AML-193 (cell line): ENCODE measurements around the gene LRP6.
"Not testable (repeated sequence)": the region's sequence is repeated elsewhere in the genome, so short reads cannot be mapped to it uniquely, and the experiment has no call there.

Experiments
- DNase-seq, 2 experiments: peaks; one replicate each; lab custom pipeline; 2025; lab: John Stamatoyannopoulos, UW

Gene LRP6

DNA sequence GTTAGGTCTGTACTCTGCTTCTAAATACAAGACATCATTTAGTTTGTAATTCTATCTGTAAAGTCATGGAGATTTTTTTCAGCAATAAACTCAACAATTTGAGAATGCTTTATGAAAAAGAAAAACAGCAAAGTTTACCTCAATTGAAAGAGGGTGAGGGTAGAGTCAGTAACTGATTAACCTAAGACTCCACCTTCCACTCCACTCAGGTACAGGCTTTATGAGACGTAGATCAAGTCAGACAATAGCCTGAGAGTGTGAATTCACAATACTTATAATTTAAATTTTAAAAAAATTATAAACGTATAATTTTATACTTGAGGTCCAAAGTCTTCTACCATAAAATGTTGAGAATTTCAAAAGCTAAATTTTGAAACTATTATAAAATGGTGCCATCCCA is 150.2 kb downstream of the LRP6 start:
- DNase-seq: no peak

DNA sequence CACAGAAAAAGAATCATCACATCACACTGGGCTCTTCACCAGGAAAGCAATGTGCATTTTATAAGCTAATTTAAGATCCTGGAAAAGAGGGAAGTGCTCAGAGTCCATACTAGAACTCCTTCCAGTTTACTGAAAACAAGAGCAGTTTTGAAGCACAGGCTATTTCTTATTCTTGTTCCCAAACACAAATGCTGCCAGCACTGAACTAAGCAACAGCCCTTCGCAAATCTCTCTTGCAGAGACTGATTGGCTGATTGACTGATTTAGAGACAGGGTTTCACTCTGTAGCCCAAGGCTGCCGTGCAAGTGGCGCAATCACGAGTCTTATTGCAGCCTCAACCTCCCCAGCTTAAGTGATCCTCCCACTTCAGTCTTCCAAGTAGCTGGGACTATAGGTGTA is 151.3 kb downstream of the LRP6 start:
- DNase-seq: no peak

DNA sequence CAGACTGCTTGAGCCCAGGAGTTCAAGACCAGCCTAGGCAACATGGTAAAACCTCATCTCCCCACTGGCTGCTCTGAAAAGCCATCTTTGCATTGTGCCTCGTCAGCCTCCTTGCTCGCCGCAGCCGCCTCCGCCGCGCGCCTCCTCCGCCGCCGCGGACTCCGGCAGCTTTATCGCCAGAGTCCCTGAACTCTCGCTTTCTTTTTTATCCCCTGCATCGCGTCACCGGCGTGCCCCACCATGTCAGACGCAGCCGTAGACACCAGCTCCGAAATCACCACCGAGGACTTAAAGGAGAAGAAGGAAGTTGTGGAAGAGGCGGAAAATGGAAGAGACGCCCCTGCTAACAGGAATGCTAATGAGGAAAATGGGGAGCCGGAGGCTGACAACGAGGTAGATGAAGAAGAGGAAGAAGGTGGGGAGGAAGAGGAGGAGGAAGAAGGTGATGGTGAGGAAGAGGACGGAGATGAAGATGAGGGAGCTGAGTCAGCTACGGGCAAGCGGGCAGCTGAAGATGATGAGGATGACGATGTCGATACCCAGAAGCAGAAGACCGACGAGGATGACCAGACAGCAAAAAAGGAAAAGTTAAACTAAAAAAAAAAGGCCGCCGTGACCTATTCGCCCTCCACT is 155.8 kb downstream of the LRP6 start:
- not testable (repeated sequence) for DNase-seq

- DNase-seq: no peak
These were observed 158.3 kb downstream of the LRP6 start for GRCh38 chr12:12108441-12109058.

DNA sequence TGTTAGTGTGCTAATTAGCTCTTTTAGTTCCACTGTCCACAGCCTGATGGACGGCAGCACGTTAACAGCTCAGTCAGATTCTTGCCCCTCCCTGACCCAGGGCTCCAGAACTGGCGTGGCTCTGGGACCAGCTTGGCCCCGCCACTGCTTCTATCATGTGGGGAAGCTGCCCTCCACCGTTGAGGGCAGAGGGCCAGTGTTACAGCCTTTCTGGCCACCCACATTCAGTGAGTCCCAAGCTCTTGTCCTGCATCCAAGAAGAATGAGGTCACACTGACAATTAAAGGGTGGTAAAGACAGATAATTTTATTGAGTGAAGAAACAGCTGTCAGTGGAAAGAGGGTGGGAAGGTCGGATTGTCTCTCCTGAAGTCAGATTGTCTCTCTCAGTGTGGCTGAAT is 159.2 kb downstream of the LRP6 start:
- DNase-seq: no peak

- DNase-seq: no peak
These were observed 167.7 kb downstream of the LRP6 start for GRCh38 chr12:12099102-12099501.

- no peak for DNase-seq
These were observed 168.2 kb downstream of the LRP6 start for GRCh38 chr12:12098691-12099015.

DNA sequence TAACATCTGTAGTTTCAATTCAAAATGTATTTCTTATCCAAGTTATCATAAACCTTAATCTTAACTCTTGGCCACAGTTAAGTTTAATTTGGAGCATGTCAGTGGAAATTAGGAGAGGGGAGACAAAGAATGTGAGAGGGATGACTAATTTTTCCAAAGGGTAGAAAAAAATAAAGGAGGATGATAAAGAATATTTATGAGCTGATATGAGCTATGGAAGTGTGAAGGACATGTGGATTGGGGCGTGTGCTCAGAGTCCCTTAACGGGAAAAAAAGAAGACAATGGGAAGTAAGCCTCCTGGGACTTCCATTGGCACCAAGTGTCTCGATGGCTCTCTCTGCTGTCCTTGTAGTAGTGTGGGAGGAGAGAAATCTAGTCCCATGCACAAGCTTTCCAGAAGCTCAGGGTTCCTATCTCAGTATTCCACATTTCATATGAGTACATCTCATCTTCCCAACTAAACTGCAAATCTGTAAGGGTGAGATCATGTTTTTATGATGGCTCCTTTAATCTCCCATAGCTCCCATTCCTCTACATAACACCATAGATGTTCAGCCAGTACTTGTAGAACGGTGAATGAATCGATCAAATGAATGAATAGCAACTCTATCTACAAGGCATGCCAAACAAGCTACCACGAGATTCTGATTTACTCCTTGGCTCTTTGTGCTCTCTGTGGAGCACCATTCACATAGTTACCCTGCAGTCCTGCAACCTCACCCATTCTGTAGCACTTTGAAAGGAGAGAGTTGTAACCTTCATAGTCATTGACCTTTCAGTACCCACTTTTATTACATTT is 168.8 kb downstream of the LRP6 start:
- no peak for DNase-seq

DNA sequence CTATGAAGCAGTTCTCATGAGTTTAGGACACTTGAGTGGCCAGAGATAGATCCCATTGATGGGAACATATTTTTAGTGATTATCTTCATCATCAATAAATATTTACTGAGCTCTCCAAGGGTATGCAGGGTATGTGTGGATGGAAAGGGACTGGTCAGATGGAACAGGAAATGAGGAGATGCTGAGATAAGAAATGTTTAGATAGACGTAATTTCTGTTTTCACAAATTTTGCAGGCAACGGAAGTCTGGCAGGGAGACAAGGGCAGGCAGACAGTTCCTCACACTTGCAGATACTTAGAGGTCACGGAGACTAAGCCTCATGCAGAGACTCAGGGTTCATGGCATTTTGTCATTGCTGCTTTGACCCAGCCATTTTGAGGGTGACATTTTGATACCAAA is 171.8 kb downstream of the LRP6 start:
- no peak for DNase-seq

DNA sequence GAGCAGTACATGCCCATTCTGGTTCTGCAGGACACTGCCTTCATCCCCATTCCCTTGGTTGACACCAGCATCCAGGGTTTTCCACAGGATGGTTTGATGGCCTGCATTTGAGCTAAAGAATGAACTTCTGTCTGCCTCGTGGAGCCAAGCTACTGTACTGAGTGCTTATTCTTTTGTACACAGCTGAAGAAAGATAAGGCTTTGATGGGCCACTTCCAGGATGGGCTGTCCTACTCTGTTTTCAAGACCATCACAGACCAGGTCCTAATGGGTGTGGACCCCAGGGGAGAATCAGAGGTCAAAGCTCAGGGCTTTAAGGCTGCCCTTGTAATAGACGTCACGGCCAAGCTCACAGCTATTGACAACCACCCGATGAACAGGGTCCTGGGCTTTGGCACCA is 172.4 kb downstream of the LRP6 start:
- no peak for DNase-seq

DNA sequence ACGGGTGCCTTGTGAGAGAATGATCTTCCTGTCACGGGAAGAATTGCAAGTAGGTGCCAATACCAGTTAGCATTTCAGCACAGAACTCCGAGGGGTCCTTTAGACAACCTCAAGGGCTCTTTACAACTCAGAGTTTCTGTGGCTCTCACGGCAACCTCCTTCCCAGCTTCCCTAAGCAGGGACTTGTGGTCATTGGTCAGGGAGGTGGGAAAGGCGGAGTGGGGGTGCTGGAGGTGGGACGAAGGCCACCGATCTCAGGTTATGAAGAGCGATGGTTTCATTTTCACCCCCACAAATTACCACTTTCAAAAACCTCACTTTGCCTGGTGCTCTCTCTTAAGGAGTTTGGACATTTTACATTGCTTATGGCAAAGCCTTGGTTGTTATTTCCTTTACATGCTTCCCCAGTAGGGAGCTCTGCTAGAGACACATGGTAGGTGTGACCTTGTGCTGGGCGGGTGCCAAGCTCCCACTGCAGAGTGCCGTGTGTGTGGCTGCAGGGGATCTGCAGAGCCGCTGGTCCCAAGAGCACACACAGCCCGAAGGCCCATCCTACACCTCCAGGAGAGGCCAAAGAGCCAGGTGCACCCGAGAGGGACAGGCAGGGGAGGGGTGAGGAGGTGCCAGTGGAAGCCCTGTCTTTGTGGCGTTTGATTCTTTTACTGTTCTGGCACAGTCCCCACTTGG is 174.7 kb downstream of the LRP6 start:
- DNase-seq: no peak

DNA sequence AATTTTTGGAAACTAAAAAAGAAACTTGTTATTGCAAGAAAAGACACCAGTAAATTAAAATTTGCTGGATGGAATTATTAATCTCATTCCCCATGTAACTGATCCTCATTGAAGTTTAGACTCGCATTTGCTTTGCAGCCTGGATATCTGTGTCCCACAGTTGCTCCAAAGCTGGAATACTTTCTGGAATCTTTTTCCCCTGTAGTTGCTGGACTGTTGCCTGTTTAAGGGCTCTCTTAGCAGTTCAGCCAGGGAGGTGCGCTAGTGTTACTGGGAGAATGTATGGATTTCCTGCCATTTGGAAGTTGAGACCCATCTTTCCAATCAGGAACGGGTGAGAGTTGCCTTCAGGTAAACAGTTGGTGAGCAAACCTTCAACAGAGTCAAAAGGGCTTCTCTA is 175.8 kb downstream of the LRP6 start:
- no peak for DNase-seq

DNA sequence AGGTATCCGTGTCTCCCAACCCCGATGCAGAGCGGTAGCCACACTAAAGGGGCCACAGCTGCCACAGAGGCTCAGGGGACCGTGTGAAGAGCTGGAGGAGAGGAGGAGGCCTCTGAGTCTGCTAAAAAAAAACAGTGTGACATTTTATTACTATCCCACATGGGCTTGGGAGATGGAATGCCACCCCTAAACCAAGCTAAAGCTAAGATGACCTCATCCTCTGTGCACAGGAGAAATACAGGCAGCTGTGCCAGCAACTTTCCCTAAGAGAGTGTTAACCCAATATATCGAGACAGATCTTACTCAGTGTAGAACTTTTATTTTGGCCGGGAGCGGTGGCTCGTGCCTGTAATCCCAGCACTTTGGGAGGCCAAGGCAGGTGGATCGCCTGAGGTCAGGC is 178.1 kb downstream of the LRP6 start:
- no peak for DNase-seq

DNA sequence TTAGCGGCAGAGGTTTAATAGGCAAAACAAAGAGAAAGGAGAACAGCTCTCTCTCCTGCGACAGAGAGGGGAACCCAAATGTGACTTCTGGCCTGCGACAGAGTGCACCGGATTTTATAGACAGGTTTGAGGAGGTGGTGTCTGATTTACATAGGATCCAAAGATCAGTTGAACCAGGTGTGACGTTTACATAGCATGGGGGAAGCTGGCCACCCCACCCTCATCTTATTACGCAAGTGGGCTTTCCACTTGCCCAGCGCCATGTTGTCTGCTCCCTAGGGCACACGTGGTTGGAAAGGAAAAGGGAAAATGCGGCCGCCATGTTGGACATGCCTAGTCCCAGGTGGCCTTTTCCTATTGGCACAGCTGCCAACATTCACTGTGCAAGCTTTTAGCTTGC is 178.7 kb downstream of the LRP6 start:
- no peak for DNase-seq

DNA sequence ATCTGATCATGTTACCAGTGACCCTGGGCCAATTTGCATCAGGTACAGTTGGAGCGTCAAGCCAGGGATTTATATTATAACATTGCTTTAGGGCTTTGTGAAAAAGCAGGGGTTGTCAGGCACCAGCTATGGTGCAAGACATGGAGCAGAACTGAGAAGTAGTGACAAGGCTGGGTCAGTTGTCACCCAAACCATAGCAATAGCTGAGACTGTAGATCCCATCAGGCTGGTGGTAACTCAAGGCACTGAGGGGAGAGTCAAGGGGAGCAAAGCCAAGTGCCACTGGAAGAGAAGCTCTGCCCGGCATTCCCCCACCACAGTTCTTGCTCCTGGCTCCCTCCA is 179.2 kb downstream of the LRP6 start:
- no peak for DNase-seq

DNA sequence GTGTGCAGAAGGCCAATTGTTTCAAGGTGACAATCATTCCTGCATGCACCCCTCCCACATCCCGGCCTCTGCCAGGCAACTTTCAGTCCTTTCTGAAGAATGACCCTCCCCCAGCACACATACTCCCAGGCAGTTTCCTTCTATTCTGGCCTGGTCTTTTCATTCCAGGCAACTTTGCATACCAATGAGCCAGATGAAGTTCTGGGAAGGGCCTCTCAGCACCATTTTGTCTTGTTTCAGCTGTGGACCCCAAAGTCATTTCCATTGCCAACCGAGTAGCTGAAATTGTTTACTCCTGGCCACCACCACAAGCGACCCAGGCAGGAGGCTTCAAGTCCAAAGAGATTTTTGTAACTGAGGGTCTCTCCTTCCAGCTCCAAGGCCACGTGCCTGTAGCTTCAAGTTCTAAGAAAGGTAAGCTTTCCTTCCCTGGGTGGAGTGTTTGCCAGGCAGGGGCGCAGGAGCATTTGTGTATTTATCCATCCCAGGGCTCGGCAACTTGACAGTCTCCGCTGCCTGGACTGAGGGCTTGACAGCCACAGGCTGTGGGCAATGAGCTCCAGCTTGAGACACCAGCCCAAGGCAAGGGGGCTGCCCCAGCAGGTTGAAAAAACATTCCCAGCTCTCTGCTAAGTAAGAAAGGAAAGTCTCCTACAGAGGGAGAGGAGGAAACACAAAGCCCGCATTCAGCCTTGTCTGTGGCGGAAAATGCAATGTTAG is 179.7 kb downstream of the LRP6 start:
- DNase-seq: no peak

- DNase-seq: no peak
These were observed 180.5 kb downstream of the LRP6 start for GRCh38 chr12:12086362-12086761.

DNA sequence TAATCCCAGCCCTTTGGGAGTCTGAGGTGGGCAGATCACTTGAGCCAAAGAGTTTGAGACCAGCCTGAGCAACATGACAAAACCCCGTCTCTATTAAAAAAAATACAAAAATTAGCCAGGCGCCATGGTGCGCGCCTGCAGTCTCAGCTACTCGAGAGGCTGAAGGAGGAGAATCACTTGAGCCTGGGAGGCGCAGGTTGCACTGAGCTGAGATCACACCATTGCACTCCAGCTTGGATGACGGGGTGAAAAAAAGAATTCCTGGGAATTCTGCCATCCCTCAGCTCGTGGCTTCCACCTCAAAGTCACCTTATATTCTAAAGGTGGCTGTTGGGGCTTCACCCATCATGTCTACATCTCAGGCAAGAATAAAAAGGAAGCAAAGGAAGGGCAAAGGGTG is 183.2 kb downstream of the LRP6 start:
- no peak for DNase-seq

DNA sequence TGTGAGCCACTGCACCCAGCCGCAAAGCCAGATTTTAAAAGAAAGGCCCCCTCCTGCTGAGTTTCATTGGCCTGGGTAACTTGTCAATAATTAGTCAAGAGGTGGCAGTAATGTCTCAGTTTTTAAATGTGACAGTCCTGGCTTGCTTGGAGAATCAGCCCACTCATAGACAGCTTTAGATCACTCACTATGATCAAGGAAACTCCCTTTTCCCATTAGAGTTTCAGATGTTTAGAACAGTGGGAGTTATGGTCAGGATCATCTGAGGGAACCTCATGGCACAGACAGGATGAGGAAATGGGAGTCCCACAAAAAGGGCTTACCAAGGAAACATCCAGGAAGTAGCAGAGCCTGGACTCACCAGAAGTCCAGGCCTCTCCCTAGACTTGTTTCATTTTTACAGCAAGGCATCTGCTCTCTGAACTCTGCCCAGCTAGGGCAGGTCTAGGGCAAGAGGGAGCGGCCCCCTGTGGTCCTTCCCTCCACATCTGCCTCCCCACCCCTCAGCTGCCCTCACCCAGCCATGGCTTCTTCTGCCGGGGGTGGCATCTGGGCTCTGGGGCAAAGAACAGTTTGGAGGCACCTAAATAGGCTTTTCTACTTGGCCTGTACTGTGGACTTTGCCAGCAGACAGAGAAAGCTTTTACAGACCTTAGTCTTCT is 184.9 kb downstream of the LRP6 start:
- peak; percentile 8 to 27 for DNase-seq

- DNase-seq: no peak
These were observed 187.6 kb downstream of the LRP6 start for GRCh38 chr12:12079291-12079690.

GRCh38 chr12:12072064-12072760 is 194.6 kb downstream of the LRP6 start:
- DNase-seq: no peak
